Endothelial cell of umbilical vein (primary cell): ENCODE data around the gene ZSCAN20. TPM values are rescaled to one million over a fixed set of nuclear protein-coding genes. Genes with fewer than 3 reads are reported as not detected.

ENCODE experiments used
- BruUV-seq: library from RNA; stranded (reverse); fragments of 400-500 nt; replicated peaks from 2 replicates; lab custom pipeline; 2021; lab: Mats Ljungman, UMichigan
- CTCF ChIA-PET: fragments of 300-600, 350-600 bp; sonication (Branson Sonifier 250); formaldehyde crosslinking; loops from one replicate; lab custom pipeline; 2021; ENCODE audit warnings: antibody characterized with exemption, inconsistent platforms; lab: Charles Lee
- POLR2A ChIA-PET: fragments of 300-600, 350-600 bp; sonication (Branson Sonifier 250); formaldehyde crosslinking; loops from one replicate; lab custom pipeline; 2021; ENCODE audit warnings: antibody characterized with exemption, inconsistent platforms; lab: Charles Lee
- DNase-seq: peaks from one replicate; pipeline ENCODE4 v3.0.0-alpha.2; 2011; ENCODE audit warnings: low read depth, low spot score
- FAIRE-seq: peaks from 2 replicates; lab custom pipeline; 2011; peaks lifted over from hg19 to GRCh38; lab: Jason Lieb, UNC
- H2AFZ ChIP-seq: 2 replicates; pipeline ENCODE4 v1.6.0; 2012; ENCODE audit warnings: low read depth, low read length, control low read depth, inconsistent platforms
- H3K27ac ChIP-seq: 2 replicates; pipeline ENCODE4 v1.5.1; 2011; ENCODE audit warnings: low read depth, mild to moderate bottlenecking, control low read depth, low read length, moderate library complexity; ENCODE audit not compliant: insufficient read depth
- H3K27me3 ChIP-seq, 2 experiments: 2 replicates each; pipeline versions ENCODE4 v1.6.0 to v1.6.1; 2011; ENCODE audit warnings: low read length in 2 of 2, mixed read lengths in 1 of 2; ENCODE audit not compliant: control insufficient read depth in 2 of 2, insufficient read depth in 2 of 2
- H3K36me3 ChIP-seq, 2 experiments: 2 replicates in 1 of 2; 3 replicates in 1 of 2; pipeline ENCODE4 v1.5.1; 2011; ENCODE audit warnings: low read length in 2 of 2, mild to moderate bottlenecking in 1 of 2, moderate library complexity in 1 of 2; ENCODE audit not compliant: control insufficient read depth in 2 of 2, insufficient read depth in 2 of 2; ENCODE audit errors: extremely low read depth in 1 of 2
- H3K4me1 ChIP-seq: 3 replicates; pipeline ENCODE4 v1.5.1; 2011; ENCODE audit warnings: mild to moderate bottlenecking, low read length; ENCODE audit not compliant: control insufficient read depth, insufficient read depth; ENCODE audit errors: extremely low read depth
- H3K4me2 ChIP-seq: 2 replicates; pipeline ENCODE4 v1.6.1; 2011; ENCODE audit warnings: low read length, control low read depth, mixed read lengths; ENCODE audit not compliant: insufficient read depth
- H3K4me3 ChIP-seq, 3 experiments: fragments of 200-600 bp in 1 of 3; sonication (generic), shearing (Covaris generic) in 1 of 3; replicated peaks in 1 of 3; 2 replicates each; pipeline ENCODE4 v1.5.1; 2011 to 2016; ENCODE audit warnings: control low read depth in 3 of 3, low read length in 3 of 3, mild to moderate bottlenecking in 2 of 3, inconsistent platforms in 1 of 3, low read depth in 1 of 3, moderate library complexity in 1 of 3; ENCODE audit not compliant: insufficient read depth in 1 of 3
- H3K79me2 ChIP-seq: 2 replicates; pipeline ENCODE4 v1.6.0; 2012; ENCODE audit warnings: low read length, inconsistent platforms; ENCODE audit not compliant: control insufficient read depth, insufficient read depth
- H3K9ac ChIP-seq: replicated peaks from 2 replicates; pipeline ENCODE3; 2011; ENCODE audit warnings: low read length, control low read depth; ENCODE audit not compliant: insufficient read depth; ENCODE audit errors: extremely low read depth
- H3K9me1 ChIP-seq: replicated peaks from 3 replicates; pipeline ENCODE4 v1.6.0; 2011; ENCODE audit warnings: mild to moderate bottlenecking, low read length; ENCODE audit not compliant: control insufficient read depth, insufficient read depth; ENCODE audit errors: extremely low read depth
- H3K9me3 ChIP-seq: replicated peaks from 2 replicates; pipeline ENCODE4 v1.5.1; 2012; ENCODE audit warnings: low read length, inconsistent platforms; ENCODE audit not compliant: control insufficient read depth, insufficient read depth
- H4K20me1 ChIP-seq: replicated peaks from 2 replicates; pipeline ENCODE3; 2011; ENCODE audit warnings: mild to moderate bottlenecking, low read length; ENCODE audit not compliant: control insufficient read depth, insufficient read depth; ENCODE audit errors: extremely low read depth
- EZH2 ChIP-seq: IDR thresholded peaks from 2 replicates; pipeline ENCODE4 v1.6.1; 2012; ENCODE audit warnings: borderline replicate concordance, low read depth, mild to moderate bottlenecking, moderate library complexity, low read length, inconsistent platforms; ENCODE audit not compliant: severe bottlenecking
- FOS ChIP-seq: IDR thresholded peaks from 2 replicates; pipeline ENCODE4 v1.6.1; 2011; ENCODE audit warnings: mild to moderate bottlenecking, low read length, moderate library complexity, borderline replicate concordance; ENCODE audit not compliant: insufficient read depth
- GATA2 ChIP-seq: IDR thresholded peaks from 2 replicates; pipeline ENCODE4 v1.7.0; 2011; ENCODE audit warnings: low read depth, mild to moderate bottlenecking, moderate library complexity, mixed read lengths, low read length; ENCODE audit not compliant: insufficient read length, insufficient read depth
- JUN ChIP-seq: IDR thresholded peaks from 2 replicates; pipeline ENCODE4 v1.6.1; 2011; ENCODE audit warnings: borderline replicate concordance, low read depth; ENCODE audit not compliant: insufficient read length, insufficient read depth
- MYC ChIP-seq: IDR thresholded peaks from one replicate; pipeline ENCODE4 v1.6.1; 2011; ENCODE audit warnings: mild to moderate bottlenecking, low read depth, low read length
- POLR2A ChIP-seq: IDR thresholded peaks from 2 replicates; pipeline ENCODE4 v1.6.1; 2012; ENCODE audit warnings: low read depth, mild to moderate bottlenecking, control low read depth, low read length
- POLR2AphosphoS5 ChIP-seq: IDR thresholded peaks from 2 replicates; pipeline ENCODE4 v1.6.1; 2012; ENCODE audit warnings: low read depth, mild to moderate bottlenecking, control low read depth, low read length, moderate library complexity; ENCODE audit not compliant: insufficient read depth
- dilution Hi-C: fragments of 300-500 bp; cut with MboI; formaldehyde crosslinking; loops from one replicate; pipeline ENCODE4 v1.15.0; 2019; ENCODE audit warnings: low sequenced_read_pairs; ENCODE audit not compliant: extremely low pct_ligation_motif_present
- intact Hi-C: fragments of 100-400 bp; cut with micrococcal nuclease; formaldehyde crosslinking; loops from one replicate; pipeline ENCODE4 v1.10.0; 2022
- polyA plus RNA-seq, 4 experiments: library from polyadenylated mRNA; depleted of rRNA in 3 of 4; stranded (reverse) in 3 of 4; unstranded in 1 of 4; fragments of >200 nt; gene quantifications; 2 replicates each; pipeline versions ENCODE4 v1.2.1 to v1.2.3, GENCODE V29; 2011 to 2012; ENCODE audit warnings: missing spikeins in 1 of 4
- total RNA-seq: library from RNA; stranded (reverse); gene quantifications from 2 replicates; pipeline ENCODE4 v1.2.3, GENCODE V29; 2021
- TF ChIP-seq, protein P1 (sequence below), 2 donors: IDR thresholded peaks; 1 replicate in 1 of 2; 2 replicates in 1 of 2; pipeline ENCODE4 v1.5.1; 2011; ENCODE audit warnings: low read length in 2 of 2, mild to moderate bottlenecking in 2 of 2, moderate library complexity in 2 of 2, control low read depth in 1 of 2, inconsistent platforms in 1 of 2, low read depth in 1 of 2; ENCODE audit not compliant: insufficient read depth in 1 of 2; ENCODE audit errors: extremely low read depth in 1 of 2
- TF ChIP-seq, protein P2 (sequence below): IDR thresholded peaks from 2 replicates; pipeline ENCODE4 v1.6.1; 2011; ENCODE audit not compliant: insufficient read depth, insufficient read length

Gene ZSCAN20
- total and polyA plus RNA-seq, 2 donors (not counting 3 experiments of a cell fraction or from before 2014, with no cell fraction given): 1.2 to 5.8 TPM

DNA sequence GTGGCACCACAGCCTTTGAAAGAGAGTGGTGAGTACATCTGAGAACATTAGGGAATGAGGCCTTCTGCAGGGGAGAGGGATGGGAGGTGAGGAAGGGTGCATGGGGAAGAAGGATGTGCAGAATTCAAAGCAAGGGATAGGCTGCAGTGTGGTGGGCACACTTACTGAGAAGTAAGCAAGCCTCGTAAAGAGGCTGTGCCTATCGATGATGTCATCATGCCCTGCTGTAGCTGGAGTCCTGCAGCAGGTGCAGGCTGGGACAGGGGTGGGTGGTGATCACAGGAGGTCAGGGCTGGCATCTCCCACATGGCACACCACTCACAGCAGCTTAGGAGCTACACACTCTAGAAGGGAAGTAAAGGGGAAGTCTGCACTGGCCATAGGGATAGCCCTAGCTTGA lies 16.2 kb downstream of the ZSCAN20 start:
- intact Hi-C loops: no loop called here
- H3K27ac ChIP-seq: no peak overlapping the region
- no peak overlapping the region for H3K4me2 ChIP-seq
- no peak overlapping the region for H3K4me3 ChIP-seq
- DNase-seq (no peak), FAIRE-seq (no peak)
- ChIA-PET POLR2A (no interaction called here), CTCF (no interaction called here)
- TF ChIP-seq MYC: no peak
- TF ChIP-seq, protein P1, sequence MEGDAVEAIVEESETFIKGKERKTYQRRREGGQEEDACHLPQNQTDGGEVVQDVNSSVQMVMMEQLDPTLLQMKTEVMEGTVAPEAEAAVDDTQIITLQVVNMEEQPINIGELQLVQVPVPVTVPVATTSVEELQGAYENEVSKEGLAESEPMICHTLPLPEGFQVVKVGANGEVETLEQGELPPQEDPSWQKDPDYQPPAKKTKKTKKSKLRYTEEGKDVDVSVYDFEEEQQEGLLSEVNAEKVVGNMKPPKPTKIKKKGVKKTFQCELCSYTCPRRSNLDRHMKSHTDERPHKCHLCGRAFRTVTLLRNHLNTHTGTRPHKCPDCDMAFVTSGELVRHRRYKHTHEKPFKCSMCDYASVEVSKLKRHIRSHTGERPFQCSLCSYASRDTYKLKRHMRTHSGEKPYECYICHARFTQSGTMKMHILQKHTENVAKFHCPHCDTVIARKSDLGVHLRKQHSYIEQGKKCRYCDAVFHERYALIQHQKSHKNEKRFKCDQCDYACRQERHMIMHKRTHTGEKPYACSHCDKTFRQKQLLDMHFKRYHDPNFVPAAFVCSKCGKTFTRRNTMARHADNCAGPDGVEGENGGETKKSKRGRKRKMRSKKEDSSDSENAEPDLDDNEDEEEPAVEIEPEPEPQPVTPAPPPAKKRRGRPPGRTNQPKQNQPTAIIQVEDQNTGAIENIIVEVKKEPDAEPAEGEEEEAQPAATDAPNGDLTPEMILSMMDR (IDR thresholded peaks at IDR 0.05; ENCODE audit: extremely low read depth in 1 of 2, insufficient read depth in 1 of 2, low read depth in 1 of 2, low read length in 2 of 2): no peak
- no peak for TF ChIP-seq EZH2
- TF ChIP-seq, protein P2, sequence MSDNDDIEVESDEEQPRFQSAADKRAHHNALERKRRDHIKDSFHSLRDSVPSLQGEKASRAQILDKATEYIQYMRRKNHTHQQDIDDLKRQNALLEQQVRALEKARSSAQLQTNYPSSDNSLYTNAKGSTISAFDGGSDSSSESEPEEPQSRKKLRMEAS: no peak
- no peaks in the 10 kb centered on the region for H3K79me2 ChIP-seq
- H3K9ac ChIP-seq: no peak overlapping the region
- H3K27me3 ChIP-seq: no peaks in the 10 kb centered on the region
- no peaks in the 10 kb centered on the region for H3K4me1 ChIP-seq
- no peaks in the 10 kb centered on the region for H3K9me3 ChIP-seq
- BruUV-seq: no TSS peak
- H3K9me1 ChIP-seq: no peaks in the 10 kb centered on the region
- no peak overlapping the region for H2AFZ ChIP-seq
- peaks cover 10 to 16% of the 10 kb centered on the region in 2 experiments for H3K36me3 ChIP-seq
- dilution Hi-C loops: no loop called here
- no peaks in the 10 kb centered on the region for H4K20me1 ChIP-seq

DNA sequence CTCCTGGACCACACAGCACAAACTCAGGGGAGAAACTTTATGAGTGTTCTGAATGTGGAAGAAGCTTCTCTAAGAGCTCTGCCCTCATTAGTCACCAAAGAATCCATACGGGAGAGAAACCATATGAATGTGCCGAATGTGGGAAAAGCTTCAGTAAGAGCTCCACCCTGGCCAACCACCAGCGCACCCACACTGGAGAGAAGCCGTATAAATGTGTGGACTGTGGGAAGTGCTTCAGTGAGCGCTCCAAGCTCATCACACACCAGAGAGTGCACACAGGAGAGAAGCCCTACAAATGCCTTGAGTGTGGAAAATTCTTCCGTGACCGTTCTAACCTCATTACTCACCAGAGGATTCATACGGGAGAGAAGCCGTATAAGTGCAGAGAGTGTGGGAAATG lies 22.5 kb downstream of the ZSCAN20 start:
- H3K9me3 ChIP-seq: peaks cover 12% of the 10 kb centered on the region
- TF ChIP-seq JUN (no peak), POLR2AphosphoS5 (no peak), GATA2 (no peak), MYC (no peak), EZH2 (no peak), POLR2A (no peak), FOS (no peak)
- TF ChIP-seq, protein P2: no peak
- TF ChIP-seq, protein P1 (IDR thresholded peaks at IDR 0.05; ENCODE audit: extremely low read depth in 1 of 2, insufficient read depth in 1 of 2, low read depth in 1 of 2, low read length in 2 of 2): no peak
- intact Hi-C loops (no loop called here), dilution Hi-C loops (no loop called here)
- no peaks in the 10 kb centered on the region for H3K27me3 ChIP-seq
- H3K9me1 ChIP-seq: no peaks in the 10 kb centered on the region
- no peak for DNase-seq
- no peak overlapping the region for H3K9ac ChIP-seq
- no peaks in the 10 kb centered on the region for H3K4me1 ChIP-seq
- no peak overlapping the region for H3K4me3 ChIP-seq
- no peak for FAIRE-seq
- CTCF ChIA-PET: no interaction called here
- H4K20me1 ChIP-seq: no peaks in the 10 kb centered on the region
- BruUV-seq: no TSS peak
- H3K4me2 ChIP-seq: no peak overlapping the region
- H3K79me2 ChIP-seq: no peaks in the 10 kb centered on the region
- no peak overlapping the region for H3K27ac ChIP-seq
- POLR2A ChIA-PET: no interaction called here
- H3K36me3 ChIP-seq: peaks cover 12% of the 10 kb centered on the region in 2 experiments
- no peak overlapping the region for H2AFZ ChIP-seq
